ENCODE measurements around the gene DDX41. TPM values are rescaled to one million over a fixed set of nuclear protein-coding genes. Genes with fewer than 3 reads are reported as not detected.
A peak's percentile ranks its signal among the peaks of the same experiment; 100 is the strongest.
"Not testable (repeated sequence)": the region's sequence is repeated elsewhere in the genome, so short reads cannot be mapped to it uniquely, and the experiment has no call there.

Gene DDX41
- polyA plus RNA-seq (ENCODE audit: insufficient read length in 3 of 3): 100 to 1,000 TPM in 2 of 3 donors, 10 to 100 TPM in 1; 84.2 to 112 (median 107) TPM
- long read RNA-seq, donor 1, partial matches to known transcripts: 9 of 13 reads
- long read RNA-seq, donor 1, other reads (novel, unspliced or antisense): 0 of 13 reads
- long read RNA-seq, donor 2, partial matches to known transcripts: 9 of 10 reads
- long read RNA-seq, donor 2, other reads (novel, unspliced or antisense): 0 of 10 reads
- long read RNA-seq, donor 3, partial matches to known transcripts: 17 of 20 reads
- long read RNA-seq, donor 3, other reads (novel, unspliced or antisense): 0 of 20 reads
- long read RNA-seq, donor 4, partial matches to known transcripts: 26 of 39 reads
- long read RNA-seq, donor 4, other reads (novel, unspliced or antisense): 0 of 39 reads
- long read RNA-seq, donor 5: 0 reads
- long read RNA-seq, donor 6, transcript DDX41-208 (17 exons, 2,607 nt): major isoform, 7 of 26 reads
- long read RNA-seq, donor 6, partial matches to known transcripts: 13 of 26 reads
- long read RNA-seq, donor 6, other reads (novel, unspliced or antisense): 0 of 26 reads
- long read RNA-seq, donor 7, transcript DDX41-208 (17 exons, 2,607 nt): major isoform, 5 of 44 reads
- long read RNA-seq, donor 7, partial matches to known transcripts: 36 of 44 reads
- long read RNA-seq, donor 7, other reads (novel, unspliced or antisense): 0 of 44 reads
- long read RNA-seq, donor 8: 0 reads
- long read RNA-seq, donor 9, partial matches to known transcripts: 12 of 17 reads
- long read RNA-seq, donor 9, other reads (novel, unspliced or antisense): 0 of 17 reads
- long read RNA-seq, donor 10, partial matches to known transcripts: 16 of 24 reads
- long read RNA-seq, donor 10, other reads (novel, unspliced or antisense): 0 of 24 reads
- long read RNA-seq, donor 11, transcript DDX41-208 (17 exons, 2,607 nt): major isoform, 5 of 20 reads
- long read RNA-seq, donor 11, partial matches to known transcripts: 11 of 20 reads
- long read RNA-seq, donor 11, other reads (novel, unspliced or antisense): 0 of 20 reads
- long read RNA-seq, donor 12, partial matches to known transcripts: 8 of 10 reads
- long read RNA-seq, donor 12, other reads (novel, unspliced or antisense): 0 of 10 reads
- long read RNA-seq, donor 13: 0 reads
- long read RNA-seq, donor 14, transcript DDX41-208 (17 exons, 2,607 nt): major isoform, 7 of 16 reads
- long read RNA-seq, donor 14, partial matches to known transcripts: 8 of 16 reads
- long read RNA-seq, donor 14, other reads (novel, unspliced or antisense): 0 of 16 reads
- long read RNA-seq, donor 15, partial matches to known transcripts: 0 of 6 reads
- long read RNA-seq, donor 15, other reads (novel, unspliced or antisense): 0 of 6 reads
- long read RNA-seq, donor 16, transcript DDX41-208 (17 exons, 2,607 nt): major isoform, 21 of 144 reads
- long read RNA-seq, donor 16, transcript DDX41-207 (11 exons, 1,564 nt): minor isoform, 11 of 144 reads
- long read RNA-seq, donor 16, partial matches to known transcripts: 108 of 144 reads
- long read RNA-seq, donor 16, other reads (novel, unspliced or antisense): 0 of 144 reads

DNA sequence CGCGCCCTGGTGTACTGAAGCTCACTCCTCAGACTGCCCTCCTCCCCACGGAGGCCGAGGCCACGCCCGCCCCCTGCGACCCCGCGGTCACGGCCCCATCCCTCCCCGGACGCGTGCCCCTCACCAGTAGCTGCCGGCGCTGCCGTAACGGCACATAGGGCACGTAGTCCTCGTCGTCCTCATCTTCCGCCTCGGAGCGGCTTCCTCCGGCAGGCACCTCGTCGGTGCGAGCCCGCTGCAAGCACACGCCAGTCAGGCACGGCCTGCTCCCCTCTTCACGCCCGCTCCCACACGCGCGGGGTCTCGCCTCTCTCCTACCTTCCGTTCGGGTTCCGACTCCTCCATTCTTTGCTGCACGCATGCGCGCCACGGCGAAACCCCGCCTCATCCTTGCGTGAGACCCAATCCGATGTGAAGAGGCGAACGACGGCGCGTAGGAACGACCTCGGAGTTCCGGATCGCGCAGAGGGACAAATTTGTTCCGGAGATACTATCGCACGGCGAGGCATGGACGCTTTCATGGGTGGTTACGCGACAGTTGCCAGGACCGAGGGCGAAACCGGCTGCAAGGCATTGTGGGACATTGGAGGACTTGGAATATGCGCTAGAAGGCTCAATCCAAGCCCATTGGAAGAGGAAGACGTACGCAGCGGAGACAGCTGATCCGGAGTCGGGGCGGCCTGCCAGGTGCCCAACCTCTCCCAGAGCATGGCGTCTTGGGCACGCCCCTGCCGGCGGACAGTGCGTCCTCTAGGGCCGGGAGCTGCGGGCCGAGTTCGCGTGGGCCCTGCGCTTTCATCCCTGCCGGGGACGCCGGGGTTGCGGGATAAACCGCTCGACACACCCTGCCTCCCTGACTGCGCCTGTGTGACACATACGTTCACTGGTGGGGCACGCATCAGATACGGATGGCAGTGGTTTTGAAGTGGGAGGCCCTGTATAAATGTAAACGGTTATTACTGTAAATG, at the start of gene DDX41:
DDX41 (minus strand) TSS at position 361 of the 968 bp plus-strand sequence; CDS start at position 345, 16 bp downstream.
- DNase-seq (ENCODE audit: extremely low read depth in 1 of 11, low read depth in 9 of 11, low spot score in 4 of 11): peak; percentile 94 to 98 (median 97)

DNA sequence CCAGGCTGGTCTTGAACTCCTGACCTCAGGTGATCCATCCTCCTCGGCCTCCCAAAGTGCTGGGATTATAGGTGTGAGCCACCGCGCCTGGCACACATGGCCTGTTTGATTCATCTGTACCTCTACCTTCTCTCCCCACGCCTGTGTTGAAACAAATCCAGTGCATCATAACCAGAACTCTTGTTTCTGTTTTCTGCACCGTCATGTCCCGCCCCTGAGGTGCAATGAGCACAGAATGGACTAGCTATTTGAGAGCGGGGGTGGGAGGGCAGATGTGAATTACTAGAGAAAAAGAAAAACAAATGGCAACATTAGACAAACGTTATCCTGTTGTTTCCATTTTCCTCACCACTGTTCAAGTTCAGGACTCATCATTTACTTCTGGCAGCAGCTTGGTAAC, 48.3 kb upstream of the DDX41 start:
- DNase-seq (ENCODE audit: extremely low read depth in 1 of 11, low read depth in 9 of 11, low spot score in 4 of 11): no peak

GRCh38 chr5:177559446-177559941, 42.7 kb upstream of the DDX41 start:
- not testable (repeated sequence) for DNase-seq (ENCODE audit: extremely low read depth in 1 of 11, low read depth in 9 of 11, low spot score in 4 of 11)

- no peak for DNase-seq (ENCODE audit: extremely low read depth in 1 of 11, low read depth in 9 of 11, low spot score in 4 of 11)
Observed at GRCh38 chr5:177557796-177558195, 41.0 kb upstream of the DDX41 start.

GRCh38 chr5:177557041-177557647, 40.4 kb upstream of the DDX41 start:
- DNase-seq (ENCODE audit: extremely low read depth in 1 of 11, low read depth in 9 of 11, low spot score in 4 of 11): peak in 1 of 11 donors; percentile 18

GRCh38 chr5:177555665-177556064, 38.9 kb upstream of the DDX41 start:
- no peak for DNase-seq (ENCODE audit: extremely low read depth in 1 of 11, low read depth in 9 of 11, low spot score in 4 of 11)

GRCh38 chr5:177555228-177555627, 38.5 kb upstream of the DDX41 start:
- no peak for DNase-seq (ENCODE audit: extremely low read depth in 1 of 11, low read depth in 9 of 11, low spot score in 4 of 11)

GRCh38 chr5:177554474-177555111, 37.8 kb upstream of the DDX41 start, which contains the start of gene FAM193B:
TSS of gene FAM193B (minus strand) at chr5:177554563. CDS start at chr5:177554458, 105 bp downstream.
- peak; percentile 77 to 90 (median 85) for DNase-seq (ENCODE audit: extremely low read depth in 1 of 11, low read depth in 9 of 11, low spot score in 4 of 11)

DNA sequence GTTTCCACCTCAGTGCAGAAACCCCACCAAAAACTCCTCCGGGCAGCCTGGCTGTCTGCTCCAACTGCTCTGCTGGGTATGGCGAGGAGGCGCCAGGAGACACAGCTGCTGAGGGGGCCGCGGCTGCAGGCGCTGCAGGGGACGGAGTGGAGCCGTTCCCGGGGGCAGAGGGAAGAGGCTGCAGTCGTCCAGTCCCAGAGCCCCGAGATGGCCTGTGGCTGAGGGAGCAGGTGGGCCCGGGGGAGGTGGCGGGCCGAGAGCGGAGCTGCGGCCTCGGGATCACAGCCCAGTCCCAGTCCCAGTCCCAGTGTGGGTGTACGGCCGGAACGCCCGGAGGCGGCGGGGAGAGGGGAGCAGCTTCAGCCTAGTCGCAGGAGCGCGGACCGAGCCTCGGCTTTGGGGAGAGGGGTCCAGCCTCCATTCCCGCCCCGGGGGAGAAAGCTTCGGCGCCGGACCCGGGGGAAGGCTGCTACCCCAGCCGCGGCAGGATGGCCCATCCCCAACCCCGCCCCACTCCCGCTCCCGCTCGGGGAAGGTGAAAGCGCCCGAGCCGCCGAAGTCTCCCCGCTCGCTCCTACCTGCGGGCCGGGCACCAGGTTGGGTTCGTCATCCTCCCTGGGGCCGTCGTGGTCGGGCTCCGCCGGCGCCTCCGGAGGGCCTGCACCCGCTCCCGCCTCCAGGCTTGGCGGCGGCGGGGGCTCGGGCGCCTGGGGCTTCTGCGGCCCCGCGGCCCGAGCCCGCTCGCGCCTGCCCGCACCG, 37.1 kb upstream of the DDX41 start:
- DNase-seq (ENCODE audit: extremely low read depth in 1 of 11, low read depth in 9 of 11, low spot score in 4 of 11): peak in 4 of 11 donors; percentile 7 to 25 (median 16)

- no peak for DNase-seq (ENCODE audit: extremely low read depth in 1 of 11, low read depth in 9 of 11, low spot score in 4 of 11)
Observed at GRCh38 chr5:177552839-177553455, 36.2 kb upstream of the DDX41 start.

DNA sequence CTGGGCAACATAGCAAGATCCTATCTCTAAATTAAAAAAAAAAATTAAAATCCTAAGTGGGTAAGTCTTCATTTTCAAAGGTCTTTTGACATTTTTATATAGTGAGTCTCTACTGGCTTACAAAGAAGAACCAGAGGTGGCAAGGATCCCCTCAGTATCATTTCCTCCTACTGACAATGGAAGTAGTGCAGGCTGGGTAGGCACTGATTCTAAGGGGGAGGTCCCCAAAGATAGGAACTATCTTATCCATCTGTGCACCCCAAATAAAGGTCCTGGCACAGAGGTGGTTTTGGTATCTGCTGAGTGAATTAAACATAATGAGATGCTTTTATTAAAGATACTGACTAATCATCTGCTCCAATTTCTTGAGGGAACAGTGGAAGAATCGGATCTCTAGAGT, 33.4 kb upstream of the DDX41 start:
- no peak for DNase-seq (ENCODE audit: extremely low read depth in 1 of 11, low read depth in 9 of 11, low spot score in 4 of 11)

DNA sequence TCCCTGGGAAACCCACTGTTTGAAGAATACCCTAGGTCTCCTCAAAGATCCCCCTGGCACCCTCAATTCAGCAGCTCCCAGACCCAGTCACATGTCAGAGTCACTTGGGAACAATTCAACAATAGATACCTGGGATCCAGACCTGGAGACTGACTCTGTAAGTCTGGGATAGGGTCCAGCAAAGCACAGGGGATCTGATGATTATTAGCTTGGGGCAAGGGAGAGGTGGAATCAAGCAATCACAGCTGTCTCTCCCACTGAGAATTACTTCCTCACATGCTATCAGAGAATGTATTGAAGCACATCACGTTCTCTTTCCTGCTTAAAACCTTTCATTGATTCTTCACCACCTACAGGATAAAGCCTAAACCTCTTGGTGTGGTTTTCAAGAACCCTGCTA, 31.7 kb upstream of the DDX41 start:
- no peak for DNase-seq (ENCODE audit: extremely low read depth in 1 of 11, low read depth in 9 of 11, low spot score in 4 of 11)

- DNase-seq (ENCODE audit: extremely low read depth in 1 of 11, low read depth in 9 of 11, low spot score in 4 of 11): no peak
Observed at GRCh38 chr5:177547736-177548135, 31.0 kb upstream of the DDX41 start.

- peak in 2 of 11 donors; percentile 6 to 11 for DNase-seq (ENCODE audit: extremely low read depth in 1 of 11, low read depth in 9 of 11, low spot score in 4 of 11)
Observed at GRCh38 chr5:177546258-177546741, 29.5 kb upstream of the DDX41 start.
